Measurements from ENCODE around the gene RNFT2.

The RNFT2 gene

DNA sequence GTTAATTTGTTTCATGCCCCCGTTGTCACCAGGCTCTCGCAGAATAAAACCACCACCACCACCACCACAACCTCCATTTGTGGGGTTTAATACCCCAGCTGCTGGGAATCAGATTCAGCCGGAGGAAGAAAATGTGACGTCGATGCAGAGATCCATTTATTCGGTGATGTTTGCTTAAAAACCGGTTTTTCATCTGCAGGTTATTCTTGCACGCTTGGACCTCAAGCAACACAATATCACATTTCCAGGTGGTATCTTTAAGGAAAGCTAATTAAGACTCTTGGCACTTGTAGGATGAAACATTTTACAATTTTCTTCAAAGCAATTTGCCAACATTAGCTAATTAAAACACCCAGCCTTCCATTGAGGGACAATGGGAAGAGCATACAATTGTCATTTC is 40.0 kb upstream of the RNFT2 start:
- in situ Hi-C loops (cut with HindIII; ENCODE audit: low pct_unique_long_range_greater_than_20kb, low sequenced_read_pairs): no loop called here
- TF ChIP-seq JUND (IDR thresholded peaks at IDR 0.05; ENCODE audit: low read depth): no peak
- peak; percentile 56 to 84 for DNase-seq (ENCODE audit: low read depth in 1 of 2, low spot score in 1 of 2)

GRCh38 chr12:116698554-116699075 is 39.5 kb upstream of the RNFT2 start:
- no peak for TF ChIP-seq JUND (IDR thresholded peaks at IDR 0.05; ENCODE audit: low read depth)
- in situ Hi-C loops (cut with HindIII; ENCODE audit: low pct_unique_long_range_greater_than_20kb, low sequenced_read_pairs): no loop called here
- peak in 1 of 2 experiments; percentile 33 for DNase-seq (ENCODE audit: low read depth in 1 of 2, low spot score in 1 of 2)

DNA sequence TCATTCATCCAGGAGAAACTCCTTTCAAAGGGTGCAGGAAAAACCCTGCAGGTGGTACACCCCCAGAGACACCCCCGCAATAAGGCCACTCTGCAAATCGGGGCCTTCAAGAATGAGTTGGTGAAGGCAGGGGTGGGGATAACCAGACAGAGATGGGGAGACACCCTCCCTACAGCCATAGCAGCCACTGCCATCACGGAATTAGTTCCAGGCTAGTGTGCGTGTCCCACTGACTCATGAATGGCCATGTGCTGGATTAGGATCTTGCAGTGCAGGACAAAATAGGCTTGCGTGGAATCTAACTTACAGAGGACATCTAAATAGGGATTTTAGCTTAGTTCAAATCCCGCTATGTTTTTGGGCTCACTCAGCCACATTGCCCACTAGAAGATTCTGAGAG is 38.0 kb upstream of the RNFT2 start:
- in situ Hi-C loops (cut with HindIII; ENCODE audit: low pct_unique_long_range_greater_than_20kb, low sequenced_read_pairs): no loop called here
- no peak for TF ChIP-seq JUND (IDR thresholded peaks at IDR 0.05; ENCODE audit: low read depth)
- no peak for DNase-seq (ENCODE audit: low read depth in 1 of 2, low spot score in 1 of 2)

DNA sequence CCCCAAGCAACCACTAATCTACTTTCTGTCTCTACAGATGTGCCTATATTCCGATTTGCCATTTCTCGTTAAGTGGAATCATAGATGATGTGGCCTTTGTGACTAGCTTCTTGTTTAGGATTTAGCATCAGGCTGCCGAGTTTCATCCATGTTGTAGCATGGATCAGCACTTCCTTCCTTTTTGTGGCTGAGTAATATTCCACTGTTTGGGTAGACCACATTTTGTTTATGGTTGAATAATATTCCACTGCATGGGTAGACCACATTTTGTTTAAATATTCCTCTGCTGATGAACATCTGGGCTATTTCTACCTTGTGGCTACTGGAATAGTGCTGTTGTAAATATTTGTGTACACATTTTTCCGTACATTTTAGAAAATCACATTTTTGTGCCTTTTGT is 36.7 kb upstream of the RNFT2 start:
- DNase-seq (ENCODE audit: low read depth in 1 of 2, low spot score in 1 of 2): no peak
- TF ChIP-seq JUND (IDR thresholded peaks at IDR 0.05; ENCODE audit: low read depth): no peak
- in situ Hi-C loops (cut with HindIII; ENCODE audit: low pct_unique_long_range_greater_than_20kb, low sequenced_read_pairs): no loop called here

GRCh38 chr12:116703214-116703795 is 34.8 kb upstream of the RNFT2 start:
- in situ Hi-C loops (cut with HindIII; ENCODE audit: low pct_unique_long_range_greater_than_20kb, low sequenced_read_pairs): no loop called here
- DNase-seq (ENCODE audit: low read depth in 1 of 2, low spot score in 1 of 2): peak; percentile 63 to 86
- TF ChIP-seq JUND (IDR thresholded peaks at IDR 0.05; ENCODE audit: low read depth): no peak

GRCh38 chr12:116707751-116708150 is 30.4 kb upstream of the RNFT2 start:
- no peak for TF ChIP-seq JUND (IDR thresholded peaks at IDR 0.05; ENCODE audit: low read depth)
- in situ Hi-C loops (cut with HindIII; ENCODE audit: low pct_unique_long_range_greater_than_20kb, low sequenced_read_pairs): no loop called here
- DNase-seq (ENCODE audit: low read depth in 1 of 2, low spot score in 1 of 2): no peak

GRCh38 chr12:116708826-116709756 is 29.0 kb upstream of the RNFT2 start:
- TF ChIP-seq JUND (IDR thresholded peaks at IDR 0.05; ENCODE audit: low read depth): no peak
- peak; percentile 64 to 90 for DNase-seq (ENCODE audit: low read depth in 1 of 2, low spot score in 1 of 2)
- in situ Hi-C loops (cut with HindIII; ENCODE audit: low pct_unique_long_range_greater_than_20kb, low sequenced_read_pairs): no loop called here

- in situ Hi-C loops (cut with HindIII; ENCODE audit: low pct_unique_long_range_greater_than_20kb, low sequenced_read_pairs): no loop called here
- no peak for TF ChIP-seq JUND (IDR thresholded peaks at IDR 0.05; ENCODE audit: low read depth)
- DNase-seq (ENCODE audit: low read depth in 1 of 2, low spot score in 1 of 2): no peak
Measured at GRCh38 chr12:116709768-116710167, 28.3 kb upstream of the RNFT2 start.

GRCh38 chr12:116710370-116711150 is 27.6 kb upstream of the RNFT2 start:
- TF ChIP-seq JUND (IDR thresholded peaks at IDR 0.05; ENCODE audit: low read depth): no peak
- DNase-seq (ENCODE audit: low read depth in 1 of 2, low spot score in 1 of 2): no peak
- in situ Hi-C loops (cut with HindIII; ENCODE audit: low pct_unique_long_range_greater_than_20kb, low sequenced_read_pairs): no loop called here

DNA sequence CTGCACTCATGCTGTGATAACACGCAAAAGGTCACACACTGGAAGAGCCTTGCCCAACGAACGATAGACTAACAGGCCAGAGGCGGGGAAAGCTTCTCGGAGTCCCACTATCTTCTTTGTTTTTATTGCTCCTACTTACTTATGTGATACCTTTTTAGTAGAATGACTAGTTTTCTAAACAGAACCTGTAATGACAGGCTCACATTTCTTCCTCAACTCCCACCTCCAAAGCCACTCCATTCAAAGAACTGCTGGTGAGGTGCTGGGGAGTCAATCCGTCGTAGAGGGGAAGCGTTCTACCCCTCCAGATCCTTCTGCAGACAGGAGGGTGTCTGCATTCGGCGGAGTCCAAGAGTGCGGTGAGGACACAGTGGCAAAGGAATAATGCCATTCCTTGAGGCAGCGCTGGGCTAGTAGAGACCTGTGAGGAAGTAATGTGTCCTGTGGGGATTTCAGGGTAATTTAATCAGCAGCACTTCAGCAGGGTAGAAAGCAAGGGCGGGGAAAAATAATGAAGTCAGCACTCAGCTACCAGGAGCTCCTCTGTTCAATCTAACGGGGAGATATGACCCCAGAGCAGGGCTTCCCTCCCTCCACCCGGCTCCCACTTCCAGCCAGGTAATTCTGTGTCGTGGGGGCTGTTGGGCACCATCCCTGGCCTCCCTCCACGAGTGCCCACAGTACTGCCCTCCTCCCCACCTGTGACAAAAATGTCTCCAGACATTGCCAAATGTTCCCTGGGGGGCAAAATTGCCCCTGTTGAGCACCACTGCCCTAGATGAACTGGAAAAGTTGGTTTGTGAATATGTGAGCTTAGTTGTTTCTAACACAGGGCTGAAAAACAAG is 25.4 kb upstream of the RNFT2 start:
- in situ Hi-C loops (cut with HindIII; ENCODE audit: low pct_unique_long_range_greater_than_20kb, low sequenced_read_pairs): no loop called here
- no peak for TF ChIP-seq JUND (IDR thresholded peaks at IDR 0.05; ENCODE audit: low read depth)

DNA sequence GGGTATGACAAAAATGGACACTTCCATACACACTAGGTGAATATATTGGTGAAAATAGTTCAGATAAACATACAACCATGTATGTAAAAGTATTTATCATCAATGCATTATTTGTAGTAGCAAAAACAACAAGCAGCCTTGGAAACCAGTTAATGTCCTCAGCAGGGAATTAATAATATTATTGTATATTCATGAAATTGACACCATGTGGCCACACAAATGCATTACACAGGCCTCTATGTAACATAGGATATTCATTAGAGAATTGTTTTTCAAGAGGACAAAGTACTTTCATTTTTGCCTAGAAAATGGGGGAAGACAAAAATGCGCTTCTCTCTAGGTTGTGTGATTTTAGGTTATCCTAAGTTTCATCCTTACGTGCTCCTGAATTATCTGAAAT is 24.6 kb upstream of the RNFT2 start:
- DNase-seq (ENCODE audit: low read depth in 1 of 2, low spot score in 1 of 2): no peak
- in situ Hi-C loops (cut with HindIII; ENCODE audit: low pct_unique_long_range_greater_than_20kb, low sequenced_read_pairs): no loop called here
- TF ChIP-seq JUND (IDR thresholded peaks at IDR 0.05; ENCODE audit: low read depth): no peak

More for the DNA sequence above, 25.4 kb upstream of the RNFT2 start:
- DNase-seq (ENCODE audit: low read depth in 1 of 2, low spot score in 1 of 2): no peak

DNA sequence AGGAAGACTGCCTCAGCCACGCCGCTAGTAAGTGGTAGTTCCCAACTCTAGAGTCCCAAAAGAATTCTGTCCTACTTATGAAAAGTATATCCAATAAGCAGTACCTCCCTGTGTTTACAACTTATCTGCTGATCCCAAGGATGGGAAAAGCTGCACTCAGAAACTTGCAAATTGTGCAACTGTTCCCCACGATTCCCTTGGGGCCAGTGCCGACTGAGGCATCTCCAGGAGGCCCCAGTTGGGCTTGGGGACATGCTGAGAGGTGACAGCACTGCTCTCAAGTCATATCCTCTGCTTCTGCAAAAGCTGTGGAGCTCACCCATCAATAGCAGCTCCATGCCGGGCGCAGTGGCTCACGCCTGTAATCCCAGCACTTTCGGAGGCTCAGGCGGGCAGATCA is 23.9 kb upstream of the RNFT2 start:
- no peak for DNase-seq (ENCODE audit: low read depth in 1 of 2, low spot score in 1 of 2)
- in situ Hi-C loops (cut with HindIII; ENCODE audit: low pct_unique_long_range_greater_than_20kb, low sequenced_read_pairs): no loop called here
- no peak for TF ChIP-seq JUND (IDR thresholded peaks at IDR 0.05; ENCODE audit: low read depth)
